HepG2 (cell line): ENCODE data around the gene CD7. TPM values are rescaled to one million over a fixed set of nuclear protein-coding genes. Genes with fewer than 3 reads are reported as not detected.
A peak's percentile ranks its signal among the peaks of the same experiment; 100 is the strongest.

Experiments used
- ARID3A ChIP-seq: IDR thresholded peaks from 2 replicates; pipeline ENCODE4 v1.6.1; 2012; ENCODE audit warnings: low read depth, low read length, improper control_type of control experiment
- ATF3 ChIP-seq: sonication (generic); formaldehyde crosslinking; IDR thresholded peaks from 2 replicates; pipeline ENCODE4 v1.4.0; 2020; ENCODE audit warnings: missing genetic modification reagents
- CREB3 ChIP-seq: sonication (generic); formaldehyde crosslinking; IDR thresholded peaks from 2 replicates; pipeline ENCODE4 v1.5.0; 2020; ENCODE audit warnings: missing genetic modification reagents
- GZF1 ChIP-seq: sonication (generic); formaldehyde crosslinking; IDR thresholded peaks from 2 replicates; pipeline ENCODE4 v1.5.1; 2020; ENCODE audit warnings: mild to moderate bottlenecking, missing genetic modification reagents
- HMGA1 ChIP-seq: sonication (generic); formaldehyde crosslinking; conservative IDR thresholded peaks from 2 replicates; pipeline ENCODE4 v1.4.0; 2020; ENCODE audit warnings: missing genetic modification reagents
- IRF1 ChIP-seq: sonication (generic); formaldehyde crosslinking; IDR thresholded peaks from 2 replicates; pipeline ENCODE4 v1.4.0; 2020; ENCODE audit warnings: low read depth, mild to moderate bottlenecking, missing genetic modification reagents
- MLLT10 ChIP-seq: sonication (generic); formaldehyde crosslinking; IDR thresholded peaks from 2 replicates; pipeline ENCODE4 v1.4.0; 2020; ENCODE audit warnings: missing genetic modification reagents
- PATZ1 ChIP-seq: sonication (generic); formaldehyde crosslinking; IDR thresholded peaks from 2 replicates; pipeline ENCODE4 v1.4.0; 2020; ENCODE audit warnings: missing genetic modification reagents
- PRDM15 ChIP-seq: sonication (generic); formaldehyde crosslinking; IDR thresholded peaks from 2 replicates; pipeline ENCODE4 v1.4.0; 2020; ENCODE audit warnings: missing genetic modification reagents
- RCOR2 ChIP-seq: IDR thresholded peaks from 2 replicates; pipeline ENCODE4 v1.6.1; 2016; ENCODE audit warnings: missing biosample characterization, missing genetic modification reagents
- SIX4 ChIP-seq: sonication (generic); formaldehyde crosslinking; IDR thresholded peaks from 2 replicates; pipeline ENCODE4 v1.4.0; 2020; ENCODE audit warnings: missing genetic modification reagents
- ZNF232 ChIP-seq: sonication (generic); formaldehyde crosslinking; IDR thresholded peaks from 2 replicates; pipeline ENCODE4 v1.4.0; 2020; ENCODE audit warnings: missing genetic modification reagents, borderline replicate concordance
- ZNF292 ChIP-seq: sonication (generic); formaldehyde crosslinking; IDR thresholded peaks from 2 replicates; pipeline ENCODE4 v1.8.1; 2022; ENCODE audit warnings: mild to moderate bottlenecking, low read depth, missing genetic modification reagents, borderline replicate concordance
- ZNF83 ChIP-seq: sonication (generic); formaldehyde crosslinking; IDR thresholded peaks from 2 replicates; pipeline ENCODE4 v1.4.0; 2020; ENCODE audit warnings: missing genetic modification reagents, mild to moderate bottlenecking, borderline replicate concordance
- ZSCAN22 ChIP-seq: sonication (generic); formaldehyde crosslinking; IDR thresholded peaks from 2 replicates; pipeline ENCODE4 v1.4.0; 2020; ENCODE audit warnings: mild to moderate bottlenecking, missing genetic modification reagents
- ZUFSP ChIP-seq: sonication (generic); formaldehyde crosslinking; IDR thresholded peaks from 2 replicates; pipeline ENCODE4 v1.9.0; 2021; ENCODE audit warnings: missing genetic modification reagents, mild to moderate bottlenecking, borderline replicate concordance
- polyA plus RNA-seq, 8 experiments: library from polyadenylated mRNA; depleted of rRNA in 3 of 8; stranded (reverse) in 7 of 8; unstranded in 1 of 8; fragments of >200 nt; fragmentation: Illumina TruSeq in 4 of 8; extraction: Trizol in 4 of 8; gene quantifications; 2 replicates each; pipeline versions ENCODE4 v1.2.1 to v1.2.3, GENCODE V29; 2011 to 2016; ENCODE audit warnings: low read depth in 4 of 8, missing spikeins in 1 of 8, mixed read lengths in 1 of 8; ENCODE audit not compliant: insufficient read depth in 1 of 8
- total RNA-seq, 5 experiments: library from RNA; depleted of rRNA; stranded (reverse); fragments of >200 nt; fragmentation: Illumina TruSeq; extraction: Trizol; gene quantifications; 2 replicates each; pipeline ENCODE4 v1.2.3, GENCODE V29; 2016; ENCODE audit warnings: low read depth in 1 of 5

Gene CD7
- total and polyA plus RNA-seq, 2 of the 13 experiments (the other 11 are each of a cell fraction or from before 2014, with no cell fraction given) = 67.6 to 76.4 TPM

- peak; percentile 27; the same call in 1 of the 2 replicates for TF ChIP-seq RCOR2 (CRISPR knock-in tag)
- no peak for TF ChIP-seq CREB3
- TF ChIP-seq ZNF83 (CRISPR knock-in tag) = no peak
- TF ChIP-seq ARID3A = 0 out of 2 replicates have a peak, but pooled peaks have one; percentile 8
- peak; percentile 98 for TF ChIP-seq ZNF292 (CRISPR knock-in tag)
- TF ChIP-seq MLLT10 (CRISPR knock-in tag) = no peak
- TF ChIP-seq PATZ1 (CRISPR knock-in tag) = peak; percentile 96
- 0 out of 2 replicates have a peak, but pooled peaks have one; percentile 63 for TF ChIP-seq GZF1
- TF ChIP-seq ATF3 = 0 out of 2 replicates have a peak, but pooled peaks have one; percentile 32
- TF ChIP-seq ZUFSP = no peak
- TF ChIP-seq ZNF232 = no peak; the same call in 1 of the 2 replicates
- no peak for TF ChIP-seq IRF1 (CRISPR knock-in tag)
- no peak for TF ChIP-seq HMGA1 (CRISPR knock-in tag)
- TF ChIP-seq ZSCAN22 (CRISPR knock-in tag) = no peak
- TF ChIP-seq SIX4 (CRISPR knock-in tag) = no peak
- no peak for TF ChIP-seq PRDM15
These were observed 13.2 kb upstream of the CD7 start (continued) for GRCh38 chr17:82330322-82331239.
